ENCODE measurements around the gene TBC1D9. TPM values are rescaled to one million over a fixed set of nuclear protein-coding genes. Genes with fewer than 3 reads are reported as not detected.

TBC1D9 gene
- total RNA-seq, 1 experiment from 2014 or later, result 12.5 TPM

GRCh38 chr4:140732780-140733179 lies 23.4 kb downstream of the TBC1D9 start:
- no peak for TF ChIP-seq CTCF (IDR thresholded peaks at IDR 0.05; ENCODE audit: insufficient read depth in 1 of 2, low read depth in 1 of 2, low read length in 1 of 2, severe bottlenecking in 1 of 2, unreplicated experiment in 1 of 2)
- Histone ChIP-seq H3K27me3 (replicated peaks; ENCODE audit: control insufficient read depth, insufficient read depth, low read length) (no peaks in the 10 kb centered on the region), H3K9me3 (no peaks in the 10 kb centered on the region), H3K4me3 (ENCODE audit: low read depth, low read length) (no peak overlapping the region), H3K36me3 (ENCODE audit: control insufficient read depth, insufficient read depth, low read length) (no peaks in the 10 kb centered on the region), H3K4me1 (peaks cover 20% of the 10 kb centered on the region)
- no peaks in the 10 kb centered on the region for H3K27me3 Mint-ChIP-seq (ENCODE audit: insufficient read depth, unreplicated experiment)
- no peak for DNase-seq
- no peak overlapping the region for H3K27ac Mint-ChIP-seq (ENCODE audit: unreplicated experiment)
- no peaks in the 10 kb centered on the region for H3K9me3 Mint-ChIP-seq (ENCODE audit: unreplicated experiment)
- ChIA-PET CTCF (no interaction called here), POLR2A (no interaction called here)
- H3K4me3 Mint-ChIP-seq (ENCODE audit: unreplicated experiment), result no peak overlapping the region
- intact Hi-C loops (cut with micrococcal nuclease; ENCODE audit: unreplicated experiment), result no loop called here
- no peaks in the 10 kb centered on the region for H3K36me3 Mint-ChIP-seq (ENCODE audit: insufficient read depth, unreplicated experiment)
- H3K4me1 Mint-ChIP-seq (ENCODE audit: low read depth, unreplicated experiment), result peaks cover 24% of the 10 kb centered on the region
- BruUV-seq (replicated peaks), result no TSS peak

- ChIA-PET CTCF (no interaction called here), POLR2A (no interaction called here)
- Histone ChIP-seq H3K9me3 (no peaks in the 10 kb centered on the region), H3K36me3 (ENCODE audit: control insufficient read depth, insufficient read depth, low read length) (no peaks in the 10 kb centered on the region), H3K27me3 (replicated peaks; ENCODE audit: control insufficient read depth, insufficient read depth, low read length) (no peaks in the 10 kb centered on the region), H3K4me1 (peaks cover 46% of the 10 kb centered on the region), H3K4me3 (ENCODE audit: low read depth, low read length) (no peak overlapping the region)
- no TSS peak for BruUV-seq (replicated peaks)
- intact Hi-C loops (cut with micrococcal nuclease; ENCODE audit: unreplicated experiment), result loop anchor here (2.0 kb wide), 1 partner anchor 27 kb away; the partner anchor contains the start of gene TBC1D9
- Mint-ChIP-seq H3K4me3 (ENCODE audit: unreplicated experiment) (peak overlapping the region; percentile 28), H3K4me1 (ENCODE audit: low read depth, unreplicated experiment) (peaks cover 22% of the 10 kb centered on the region), H3K27ac (ENCODE audit: unreplicated experiment) (peak overlapping the region; percentile 87), H3K27me3 (ENCODE audit: insufficient read depth, unreplicated experiment) (no peaks in the 10 kb centered on the region), H3K36me3 (ENCODE audit: insufficient read depth, unreplicated experiment) (no peaks in the 10 kb centered on the region), H3K9me3 (ENCODE audit: unreplicated experiment) (no peaks in the 10 kb centered on the region)
- DNase-seq, result no peak
- no peak for TF ChIP-seq CTCF (IDR thresholded peaks at IDR 0.05; ENCODE audit: insufficient read depth in 1 of 2, low read depth in 1 of 2, low read length in 1 of 2, severe bottlenecking in 1 of 2, unreplicated experiment in 1 of 2)
Observed at GRCh38 chr4:140729344-140730049, 26.7 kb downstream of the TBC1D9 start.

- Histone ChIP-seq H3K27me3 (replicated peaks; ENCODE audit: control insufficient read depth, insufficient read depth, low read length) (no peaks in the 10 kb centered on the region), H3K36me3 (ENCODE audit: control insufficient read depth, insufficient read depth, low read length) (no peaks in the 10 kb centered on the region), H3K9me3 (no peaks in the 10 kb centered on the region), H3K4me1 (peaks cover 46% of the 10 kb centered on the region), H3K4me3 (ENCODE audit: low read depth, low read length) (no peak overlapping the region)
- intact Hi-C loops (cut with micrococcal nuclease; ENCODE audit: unreplicated experiment), result no loop called here
- ChIA-PET POLR2A (no interaction called here), CTCF (no interaction called here)
- peak overlapping the region; percentile 87 for H3K27ac Mint-ChIP-seq (ENCODE audit: unreplicated experiment)
- BruUV-seq (replicated peaks), result no TSS peak
- peaks cover 22% of the 10 kb centered on the region for H3K4me1 Mint-ChIP-seq (ENCODE audit: low read depth, unreplicated experiment)
- H3K9me3 Mint-ChIP-seq (ENCODE audit: unreplicated experiment), result no peaks in the 10 kb centered on the region
- H3K27me3 Mint-ChIP-seq (ENCODE audit: insufficient read depth, unreplicated experiment), result no peaks in the 10 kb centered on the region
- DNase-seq, result no peak
- no peak for TF ChIP-seq CTCF (IDR thresholded peaks at IDR 0.05; ENCODE audit: insufficient read depth in 1 of 2, low read depth in 1 of 2, low read length in 1 of 2, severe bottlenecking in 1 of 2, unreplicated experiment in 1 of 2)
- peak overlapping the region; percentile 22 for H3K4me3 Mint-ChIP-seq (ENCODE audit: unreplicated experiment)
- no peaks in the 10 kb centered on the region for H3K36me3 Mint-ChIP-seq (ENCODE audit: insufficient read depth, unreplicated experiment)
Observed at GRCh38 chr4:140726776-140727500, 29.2 kb downstream of the TBC1D9 start.

Measured in Caco-2 (cell line).